CD4-positive, alpha-beta T cell treated with Interleukin-10 for 1 hour (primary cell): Measurements from ENCODE around the gene LRRIQ1.
"Not testable (repeated sequence)": the region's sequence is repeated elsewhere in the genome, so short reads cannot be mapped to it uniquely, and the experiment has no call there.

Source experiments
- DNase-seq: peaks from one replicate; pipeline ENCODE4 v3.0.0-alpha.2; 2020

The LRRIQ1 gene, protein sequence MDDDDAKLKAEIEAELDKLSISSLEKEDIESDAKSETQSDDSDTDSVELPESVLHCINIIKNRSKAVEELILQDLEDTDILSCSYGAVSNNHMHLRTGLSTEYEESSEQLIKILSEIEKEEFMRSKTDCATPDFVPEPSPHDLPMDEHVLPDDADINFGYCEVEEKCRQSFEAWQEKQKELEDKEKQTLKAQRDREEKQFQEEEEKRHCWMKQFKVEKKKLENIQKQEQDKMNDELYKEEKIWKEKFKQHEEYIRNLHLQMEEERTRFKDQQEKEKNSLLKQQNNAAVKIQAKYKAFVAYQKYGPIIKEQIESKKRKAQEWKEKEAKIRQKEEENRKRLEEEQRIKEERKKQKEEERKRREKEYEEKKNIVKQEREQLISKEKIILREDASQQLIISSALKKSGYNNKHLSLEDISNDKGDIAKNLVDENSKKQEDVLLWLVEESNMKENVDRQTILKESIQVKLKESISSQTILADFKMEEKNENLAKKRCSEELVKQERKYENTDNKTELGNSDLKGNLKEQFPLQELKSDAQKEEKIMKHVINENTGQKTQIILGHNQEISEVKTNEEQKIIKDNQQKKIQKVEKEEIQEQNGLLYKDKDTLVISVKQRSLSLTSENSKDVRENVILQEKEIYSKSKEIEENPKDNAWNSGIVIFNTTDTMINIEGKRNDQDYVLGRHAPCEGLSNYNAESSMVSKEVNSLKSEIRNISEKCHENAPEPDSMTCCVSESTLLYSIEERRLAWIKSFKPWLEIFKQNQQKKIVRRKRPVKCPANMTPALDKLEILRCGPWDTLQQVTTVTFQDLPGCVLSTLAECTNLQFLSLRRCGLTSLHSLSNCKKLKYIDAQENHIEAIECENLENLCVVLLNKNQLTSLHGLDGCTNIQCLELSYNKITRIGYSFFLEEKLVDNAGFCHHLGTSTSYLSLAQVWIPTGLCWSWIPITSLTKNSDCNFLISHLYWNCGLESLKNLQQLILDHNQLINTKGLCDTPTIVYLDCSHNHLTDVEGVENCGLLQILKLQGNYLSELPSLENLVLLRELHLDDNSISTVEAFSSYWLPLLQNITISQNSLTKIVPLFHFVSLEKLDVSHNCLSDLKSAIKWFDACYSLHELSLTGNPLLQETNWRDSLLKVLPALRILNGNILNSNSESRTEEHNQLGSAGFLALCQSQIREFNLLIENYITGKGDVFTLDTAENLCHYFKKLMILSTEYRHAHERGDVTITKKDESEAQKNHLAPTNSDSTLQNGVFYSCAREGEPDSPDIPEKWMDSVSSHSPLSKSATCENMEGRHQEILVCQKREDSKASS (N-terminal part only)

DNA sequence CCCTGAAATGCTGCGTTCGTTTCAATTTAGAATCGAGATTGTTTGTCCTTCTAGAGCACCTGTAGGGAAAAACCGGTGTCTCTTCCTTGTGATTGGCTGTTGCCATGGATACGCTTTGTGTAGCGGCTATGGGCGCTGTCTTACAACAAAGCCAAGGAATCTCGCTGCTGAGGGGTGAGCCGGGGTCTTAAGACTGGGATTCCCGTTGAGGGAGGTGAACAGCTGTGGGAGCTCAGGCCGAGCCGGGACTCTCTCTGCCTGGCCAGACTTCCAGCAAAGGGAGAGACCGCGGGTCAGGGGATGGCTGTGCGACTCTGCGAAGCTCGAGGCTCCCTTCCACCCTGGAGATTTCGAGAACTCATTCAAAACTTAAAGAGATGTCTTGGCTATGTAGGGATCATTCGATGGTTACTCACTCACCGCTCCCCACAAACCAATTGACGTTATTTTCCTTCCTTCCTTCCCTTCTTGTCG, at the start of gene LRRIQ1, which contains the start of gene TSPAN19:
Gene LRRIQ1 (plus strand): TSS at position 118 of the 474 bp plus-strand sequence. CDS start 1,826 bp downstream, outside the sequence.
Gene TSPAN19 (minus strand): TSS at position 44 of the 474 bp plus-strand sequence. CDS start 6,331 bp downstream, outside the sequence.
- peak; percentile 25 for DNase-seq

- DNase-seq = no peak
Observed at GRCh38 chr12:84986586-84986985, 49.6 kb upstream of the LRRIQ1 start.

- no peak for DNase-seq
Observed at GRCh38 chr12:84994426-84994825, 41.7 kb upstream of the LRRIQ1 start.

DNA sequence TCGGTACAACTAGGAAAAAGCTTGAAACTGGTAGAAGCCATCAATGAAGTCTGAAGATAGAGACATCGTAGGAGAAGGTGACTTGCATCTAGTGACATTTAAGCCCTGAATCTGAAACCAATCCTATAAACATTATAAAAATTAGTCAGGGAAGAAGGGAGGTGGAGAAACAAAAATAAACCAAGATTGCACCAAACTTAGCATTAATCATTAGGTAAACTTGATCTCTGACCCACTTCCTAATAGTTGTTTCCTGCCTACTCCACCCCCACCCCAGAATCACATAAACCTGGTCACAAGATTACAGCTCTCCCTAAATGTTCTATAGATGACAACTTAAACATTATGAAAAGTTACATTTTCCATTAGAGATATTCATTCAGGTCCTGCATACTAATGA, 40.5 kb upstream of the LRRIQ1 start:
- DNase-seq = no peak

DNA sequence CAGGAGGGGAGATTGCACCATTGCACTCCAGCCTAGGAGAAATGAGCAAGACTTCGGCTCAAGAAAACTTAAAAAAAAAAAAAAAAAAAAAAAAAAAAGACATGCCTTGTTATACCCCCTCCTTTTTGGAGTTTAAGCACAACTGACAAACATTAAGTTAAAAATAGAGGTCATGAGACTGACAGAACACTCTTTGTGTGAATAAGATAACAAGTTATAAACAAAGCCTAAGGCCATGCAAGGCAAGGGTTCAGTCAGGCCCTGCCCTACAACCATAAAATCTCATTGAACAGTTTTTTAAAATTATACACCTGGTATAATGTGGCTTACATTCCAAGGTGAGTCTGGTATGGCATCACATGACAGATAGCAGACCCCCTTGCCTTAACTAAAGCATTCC, 39.4 kb upstream of the LRRIQ1 start:
- DNase-seq = no peak

DNA sequence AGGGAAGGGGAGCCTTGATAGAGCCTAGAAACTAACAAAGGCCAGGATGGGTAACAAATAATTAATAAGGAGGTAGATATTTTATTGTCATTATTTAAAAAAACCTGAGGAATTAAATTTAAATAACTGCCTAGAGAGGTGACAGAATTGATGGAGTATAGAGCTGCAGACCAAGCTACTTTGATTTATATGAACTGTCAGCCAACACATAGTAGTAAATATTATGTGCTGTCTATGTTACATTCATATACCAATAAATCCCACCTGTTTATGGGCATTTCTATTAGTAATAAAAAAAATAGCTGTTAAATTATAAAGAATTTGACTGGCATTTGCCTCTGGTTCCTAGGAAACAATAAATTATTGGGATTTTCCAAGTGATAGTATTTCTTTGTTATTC, 37.8 kb upstream of the LRRIQ1 start:
- DNase-seq = no peak

DNA sequence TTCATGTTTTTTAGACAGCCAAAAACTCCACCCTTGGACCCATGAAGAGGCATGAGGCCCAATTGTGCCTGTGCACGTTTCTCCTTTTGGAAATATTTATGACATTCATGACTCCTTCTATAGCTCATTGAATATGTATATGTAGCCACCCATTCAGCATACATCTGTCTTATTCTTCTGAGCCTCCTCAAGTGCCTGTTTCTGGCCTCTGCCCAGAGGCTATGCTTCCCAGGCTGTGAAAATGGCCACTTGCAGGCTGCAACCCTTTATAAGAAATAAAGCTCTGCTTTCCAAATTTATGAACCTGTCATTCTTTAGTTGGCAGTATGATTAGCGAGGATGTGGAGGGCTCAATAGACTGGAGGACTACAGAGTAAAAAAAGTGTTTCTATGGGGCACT, 35.4 kb upstream of the LRRIQ1 start:
- DNase-seq = no peak

DNA sequence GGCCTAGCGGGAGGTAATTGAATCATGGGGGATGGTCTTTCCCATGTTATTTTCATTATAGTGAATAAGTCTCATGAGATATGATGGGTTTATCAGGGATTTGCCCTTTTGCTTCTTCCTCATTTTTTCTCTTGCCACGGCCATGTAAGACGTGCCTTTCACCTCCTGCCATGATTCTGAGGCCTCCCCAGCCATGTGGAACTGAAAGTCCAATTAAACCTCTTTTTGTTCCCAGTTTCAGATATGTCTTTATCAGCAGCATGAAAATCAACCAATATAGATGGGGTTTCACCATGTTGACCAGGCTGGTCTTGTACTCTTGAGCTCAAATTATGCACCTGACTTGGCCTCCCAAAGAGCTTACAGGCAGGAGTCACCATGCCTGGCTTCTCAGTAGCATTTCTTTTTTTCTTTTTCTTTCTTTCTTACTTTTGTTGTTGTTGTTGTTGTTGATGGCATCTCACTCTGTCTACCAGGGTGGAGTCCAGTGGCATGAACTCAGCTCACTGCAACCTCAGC, 33.3 kb upstream of the LRRIQ1 start:
- no peak for DNase-seq

GRCh38 chr12:85004204-85004603, 31.9 kb upstream of the LRRIQ1 start:
- no peak for DNase-seq

DNA sequence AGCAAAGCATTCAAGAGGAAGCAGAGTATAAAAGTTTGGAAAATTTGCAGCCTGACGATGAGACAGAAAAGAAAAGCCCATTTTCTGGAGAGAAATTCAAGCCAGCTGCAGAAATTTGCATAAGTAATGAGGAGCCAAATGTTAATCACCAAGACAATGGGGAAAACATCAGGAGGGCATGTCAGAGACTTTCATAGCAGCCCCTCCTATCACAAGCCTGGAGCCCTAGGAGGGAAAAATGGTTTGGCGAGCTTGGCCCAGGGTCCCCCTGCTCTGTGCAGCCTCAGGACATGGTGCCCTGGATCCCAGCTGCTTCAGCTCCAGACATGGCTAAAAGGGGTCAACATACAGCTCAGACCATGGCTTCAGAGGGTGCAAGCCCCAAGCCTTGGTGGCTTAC, 31.1 kb upstream of the LRRIQ1 start:
- not testable (repeated sequence) for DNase-seq

DNA sequence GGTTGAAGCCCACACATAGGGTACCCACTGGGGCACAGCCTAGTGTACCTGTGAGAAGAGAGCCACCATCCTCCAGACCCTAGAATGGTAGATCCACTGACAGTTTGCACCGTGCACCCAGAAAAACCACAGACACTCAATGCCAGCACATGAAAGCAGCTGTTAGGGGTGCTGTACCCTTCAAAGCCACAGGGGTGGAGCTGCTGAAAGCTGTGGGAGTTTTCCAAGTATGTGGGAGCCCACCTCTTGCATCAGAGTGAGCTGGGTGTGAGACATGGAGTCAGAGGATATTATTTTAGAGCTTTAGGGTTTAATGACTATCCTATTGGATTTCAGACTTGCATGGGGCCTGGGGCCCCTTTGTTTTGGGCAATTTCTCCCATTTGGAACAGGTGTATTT, 30.5 kb upstream of the LRRIQ1 start:
- DNase-seq = no peak

DNA sequence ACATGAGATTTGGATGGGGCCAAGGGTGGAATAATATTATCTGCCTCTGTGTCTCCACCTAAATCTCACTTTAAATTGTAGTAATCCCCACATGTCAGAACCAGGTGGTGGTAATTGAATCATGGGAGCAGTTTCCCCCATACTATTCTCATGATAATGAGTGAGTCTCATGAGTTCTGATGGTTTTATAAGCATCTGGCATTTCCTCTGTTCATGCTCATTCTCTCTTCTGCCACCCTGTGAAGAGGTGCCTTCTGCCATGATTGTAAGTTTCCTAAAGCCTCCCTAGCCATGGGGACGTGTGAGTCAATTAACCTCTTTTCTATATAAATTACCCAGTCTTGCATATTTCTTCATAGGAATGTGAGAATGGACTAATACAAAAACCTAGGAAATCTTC, 29.9 kb upstream of the LRRIQ1 start:
- DNase-seq = no peak

DNA sequence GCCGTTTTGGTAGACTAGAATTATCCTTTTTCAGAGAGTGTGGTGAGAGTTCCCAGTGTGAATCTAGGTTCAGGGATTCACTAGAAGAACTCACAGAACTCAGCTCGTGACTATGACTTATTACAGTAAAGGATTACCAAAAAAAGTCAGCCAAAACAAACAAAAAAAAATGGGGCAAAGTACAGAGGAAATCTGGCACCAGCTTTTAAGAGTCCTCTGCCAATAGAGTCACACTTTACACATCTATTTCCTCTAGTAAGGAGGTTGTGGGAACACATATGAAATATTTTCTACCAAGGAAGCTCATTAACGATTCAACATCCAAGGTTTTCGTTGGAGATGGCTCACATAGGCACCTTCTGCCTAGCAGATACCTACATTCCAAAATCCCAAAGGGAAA, 28.3 kb upstream of the LRRIQ1 start:
- DNase-seq = no peak

GRCh38 chr12:85016413-85016812, 19.7 kb upstream of the LRRIQ1 start:
- no peak for DNase-seq

- DNase-seq = no peak
Observed at GRCh38 chr12:85017133-85017532, 19.0 kb upstream of the LRRIQ1 start.

DNA sequence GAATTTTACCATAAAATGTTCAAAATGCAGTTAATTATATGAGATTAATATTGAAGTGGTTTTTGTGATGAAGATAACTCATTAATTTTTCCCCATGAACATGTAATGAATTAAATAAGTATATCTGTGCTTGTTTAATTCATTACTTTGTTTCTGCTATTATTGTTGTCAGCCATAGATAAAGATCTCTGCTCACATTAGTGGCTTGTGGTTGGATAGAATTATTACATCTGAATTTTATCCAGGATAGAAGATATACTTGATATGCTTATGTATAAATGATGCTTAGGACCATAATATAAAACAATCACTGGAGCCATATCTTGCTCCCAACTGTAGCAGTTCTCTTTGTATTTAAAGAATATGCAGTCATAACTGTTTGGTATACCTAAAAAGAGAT, 18.5 kb upstream of the LRRIQ1 start:
- DNase-seq = no peak

DNA sequence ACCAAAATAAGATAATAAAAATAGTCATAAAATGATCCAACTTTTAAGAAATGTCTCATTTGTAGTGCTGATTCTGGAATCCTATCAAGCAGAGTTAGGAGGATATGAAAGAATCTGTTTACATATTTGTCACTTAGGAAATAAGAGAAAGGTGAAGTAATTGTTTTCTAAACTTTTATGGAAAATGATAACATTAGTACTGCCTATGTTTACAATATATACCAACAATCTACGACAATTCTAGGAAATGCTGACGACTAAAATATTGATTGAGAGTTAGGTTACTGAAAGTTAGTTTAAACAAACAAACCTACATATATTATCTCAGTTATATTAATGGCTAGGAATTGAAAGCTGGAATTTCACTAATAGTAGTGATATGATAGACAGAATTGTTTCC, 18.1 kb upstream of the LRRIQ1 start:
- no peak for DNase-seq

DNA sequence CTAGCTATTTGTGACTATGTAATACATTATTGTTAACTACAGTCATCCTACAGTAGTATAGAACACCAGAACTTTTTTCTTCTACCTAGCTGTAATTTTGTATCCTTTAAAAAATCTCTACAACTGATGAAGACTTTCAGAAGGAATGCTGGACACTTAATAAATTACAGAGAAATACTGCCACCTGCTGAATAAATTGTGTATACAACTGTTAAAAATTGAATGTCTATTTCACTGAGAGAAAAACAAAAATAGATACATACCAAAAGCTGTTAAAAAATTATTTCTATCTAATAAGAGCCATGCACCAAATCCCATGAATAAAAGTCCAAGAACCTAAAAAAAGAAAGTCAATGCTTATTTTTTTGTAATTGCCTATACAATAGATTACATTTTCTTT, 6.7 kb upstream of the LRRIQ1 start:
- DNase-seq = no peak

DNA sequence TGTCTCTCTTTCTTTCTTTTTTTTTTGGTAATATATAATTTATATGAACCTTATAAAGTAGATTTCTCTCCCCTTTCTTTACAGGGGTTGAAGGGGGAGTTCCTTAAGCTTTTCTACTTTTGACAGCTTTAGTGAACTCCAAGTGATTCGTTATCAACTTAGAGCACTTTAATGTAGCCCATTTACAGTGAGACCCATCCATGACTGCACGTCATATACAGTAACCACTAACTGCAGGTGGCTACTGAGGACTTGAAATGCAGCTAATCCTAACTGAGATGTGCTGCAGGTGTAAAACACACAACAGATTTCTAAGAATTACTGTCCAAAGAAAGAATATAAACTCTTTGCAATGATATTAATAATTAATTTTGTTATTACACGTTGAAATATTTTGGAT, 582 bp downstream of the LRRIQ1 start:
- no peak for DNase-seq

DNA sequence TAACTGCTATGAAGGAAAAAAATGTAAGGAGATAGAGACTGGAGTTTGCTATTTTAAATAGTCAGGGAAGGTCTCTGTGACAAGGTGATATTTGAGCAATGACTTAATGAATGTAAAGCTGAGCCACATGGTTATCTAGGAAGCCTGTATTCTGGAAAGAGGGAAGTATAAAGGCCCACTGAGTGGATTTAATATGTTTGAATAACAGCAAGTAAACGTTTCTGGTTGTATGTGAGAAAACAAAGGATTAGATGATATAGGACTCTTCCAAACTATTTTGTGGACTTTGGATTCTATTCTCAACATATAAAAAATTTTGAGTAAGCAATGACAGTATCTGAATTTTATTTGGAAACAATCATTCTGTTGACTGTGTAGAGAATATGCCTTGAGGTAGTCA, 5.2 kb downstream of the LRRIQ1 start:
- no peak for DNase-seq

GRCh38 chr12:85043829-85044228, 7.7 kb downstream of the LRRIQ1 start:
- DNase-seq = no peak

DNA sequence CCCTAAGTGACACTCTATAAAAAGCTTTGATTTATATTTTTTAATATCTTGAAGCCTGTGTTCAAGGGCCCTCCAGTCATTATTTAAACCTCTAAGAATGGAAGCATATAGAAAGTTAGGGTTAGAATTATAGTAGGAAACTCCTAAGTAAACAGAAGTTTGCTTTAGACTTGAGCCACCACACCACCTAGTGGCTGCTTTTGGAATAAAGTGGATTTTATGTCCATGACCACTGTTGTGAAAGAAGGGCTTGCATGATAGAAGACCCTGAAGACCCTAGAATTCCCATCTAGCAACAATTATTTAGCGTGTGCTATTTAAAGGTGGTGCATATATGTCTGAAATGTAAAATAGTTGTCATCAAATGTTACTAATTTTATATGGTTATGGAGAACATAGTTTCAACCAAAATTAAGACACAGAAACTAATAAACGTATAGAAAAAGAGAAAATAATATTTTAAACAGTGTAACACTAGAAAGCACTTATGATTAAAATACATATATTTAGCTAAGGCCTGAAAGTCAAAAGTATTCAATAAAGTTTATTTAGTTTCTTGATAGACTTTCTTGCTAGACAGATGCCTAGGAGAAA, 21.3 kb downstream of the LRRIQ1 start:
- DNase-seq = peak; percentile 17
